ENCODE results near the gene HEXIM2.
A peak's percentile ranks its signal among the peaks of the same experiment; 100 is the strongest.

The HEXIM2 gene

DNA sequence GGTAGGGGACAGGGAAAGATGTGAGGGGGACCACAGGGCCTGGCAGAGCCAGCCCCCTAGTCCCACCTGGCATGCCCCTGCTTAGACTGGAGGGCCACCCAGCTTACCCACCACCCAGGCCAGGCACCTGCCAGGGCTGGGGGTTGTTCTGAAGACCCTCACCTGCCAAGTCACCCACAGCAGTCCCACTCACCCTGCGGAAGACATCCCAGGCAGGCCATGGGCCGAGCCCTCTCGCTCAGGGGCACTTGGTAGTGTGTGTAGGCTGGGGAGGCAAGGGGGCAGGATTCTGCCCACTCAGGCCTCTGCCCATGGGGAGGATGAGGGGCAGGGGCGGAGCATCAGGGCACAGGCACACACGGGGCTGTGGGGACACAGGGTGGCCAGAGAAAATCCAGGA lies 33.3 kb upstream of the HEXIM2 start:
- DNase-seq (ENCODE audit: low spot score), result no peak

DNA sequence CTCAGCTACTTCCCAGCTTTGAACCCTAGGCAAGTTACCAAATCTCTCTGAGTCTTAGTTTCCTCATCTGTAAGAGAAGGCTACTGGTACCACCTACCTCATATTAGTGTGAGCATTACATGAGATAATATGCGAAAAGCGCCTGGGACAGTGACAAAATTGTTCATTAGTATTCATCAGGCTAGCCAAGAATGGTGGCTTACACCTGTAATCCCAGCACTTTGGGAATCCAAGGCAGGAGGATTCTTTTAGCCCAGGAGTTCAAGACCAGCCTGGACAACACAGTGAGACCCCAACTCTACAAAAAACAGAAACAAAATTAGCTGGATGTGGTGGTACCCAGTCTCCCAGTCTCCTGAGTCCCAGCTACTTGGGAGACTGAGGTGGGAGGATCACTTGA lies 32.7 kb upstream of the HEXIM2 start:
- DNase-seq (ENCODE audit: low spot score), result no peak

DNA sequence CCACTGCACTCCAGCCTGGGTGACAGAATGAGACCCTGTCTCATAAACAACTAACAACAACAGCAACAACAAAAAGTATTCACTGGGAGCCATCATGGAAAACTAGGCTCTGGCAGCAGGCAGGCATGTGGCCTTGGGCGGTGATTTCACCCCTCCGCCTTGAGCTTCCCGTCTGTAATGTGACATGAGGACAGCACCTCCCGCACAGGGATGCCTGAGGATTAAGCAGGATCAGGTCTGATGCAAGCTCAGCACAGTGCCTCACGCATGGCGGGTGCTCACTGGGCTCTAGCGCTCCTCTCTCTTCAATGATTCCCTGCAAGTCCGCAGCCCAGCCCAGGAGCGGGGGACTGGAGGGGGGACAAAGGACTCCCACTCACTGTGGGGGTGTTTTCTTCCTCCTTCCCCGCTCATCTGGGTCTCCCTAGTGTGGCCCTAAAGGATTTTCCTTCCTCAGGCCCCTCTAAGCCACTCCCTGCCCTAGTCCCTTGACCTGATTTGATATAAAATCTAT lies 32.2 kb upstream of the HEXIM2 start:
- DNase-seq (ENCODE audit: low spot score), result no peak

DNA sequence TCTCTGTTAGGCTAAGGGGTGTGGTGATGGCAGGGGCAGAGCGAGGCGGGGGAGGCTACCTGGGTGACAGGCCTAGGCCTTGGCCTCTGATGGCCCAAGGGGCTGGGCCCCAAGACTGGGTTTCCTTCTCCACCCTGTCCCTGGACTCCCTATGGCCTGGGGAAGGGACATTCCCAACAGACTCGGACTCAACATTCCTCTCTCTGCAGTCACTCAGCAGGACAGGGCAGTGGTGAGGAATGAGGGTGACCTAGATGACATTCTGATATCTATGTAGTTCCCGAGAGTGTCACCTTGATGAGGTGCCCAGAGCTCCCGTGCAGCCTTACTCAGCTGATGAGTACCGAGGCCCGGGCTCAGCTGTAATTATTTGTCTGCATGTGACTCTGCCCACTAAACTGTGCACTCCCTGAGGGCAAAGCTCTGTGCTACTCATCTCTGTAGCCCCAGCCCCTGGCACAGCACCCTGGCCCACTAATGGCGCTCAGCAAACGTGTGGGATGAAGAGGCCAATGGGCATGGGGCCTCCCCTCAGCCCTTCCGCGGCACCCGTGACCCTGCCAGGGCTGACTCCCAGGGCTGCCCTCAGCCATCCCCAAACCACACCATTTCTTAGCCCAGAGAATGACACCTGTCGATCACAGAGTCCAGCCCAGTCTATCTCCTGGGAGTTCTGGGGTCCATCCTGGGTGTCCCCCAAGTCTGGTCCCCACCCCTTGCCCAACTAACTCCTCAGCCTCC lies 31.6 kb upstream of the HEXIM2 start:
- no peak for DNase-seq (ENCODE audit: low spot score)

DNA sequence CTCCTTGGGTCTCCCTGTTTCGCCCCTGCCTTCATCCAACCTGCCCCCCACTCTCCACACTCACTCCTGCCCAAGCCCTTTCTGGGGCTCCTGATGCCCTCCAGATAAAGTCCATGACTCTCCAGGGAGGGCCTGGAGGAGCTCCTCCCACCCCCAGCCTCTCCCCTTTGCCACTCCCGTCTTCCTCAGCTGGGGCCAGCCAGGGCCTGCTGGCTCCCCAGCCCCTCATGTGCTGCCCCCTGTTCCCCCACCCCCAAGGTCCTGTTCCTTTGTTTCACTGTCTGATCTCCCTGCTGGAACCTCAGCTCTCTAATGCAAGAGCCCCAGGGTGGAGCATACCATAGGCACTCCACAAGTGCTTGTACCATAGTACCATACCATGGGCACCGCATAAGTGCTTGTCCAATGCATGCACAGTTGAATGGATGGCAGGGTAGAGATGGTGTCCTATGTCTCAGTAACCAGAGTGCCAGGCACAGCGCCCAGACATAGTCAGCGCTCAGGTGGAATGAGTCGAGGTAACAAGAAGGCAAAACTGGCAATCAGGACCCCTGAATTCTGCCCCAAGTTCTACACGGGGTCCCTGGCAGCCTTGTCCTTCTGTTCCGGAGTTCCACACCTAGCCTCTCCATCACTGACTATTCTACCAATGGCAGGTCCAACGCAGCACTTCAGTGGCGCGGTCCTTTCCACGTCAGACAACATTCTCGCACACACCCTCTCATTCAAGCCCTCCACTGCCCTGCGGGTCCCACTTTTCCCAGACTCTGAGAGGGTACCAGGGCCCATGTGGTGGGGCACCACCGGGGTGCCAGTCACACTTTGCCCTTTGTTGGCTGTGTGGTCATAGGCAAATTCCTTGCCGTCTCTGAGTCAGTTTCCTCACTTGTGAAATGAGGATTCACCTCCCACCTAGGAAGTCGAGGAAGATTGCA lies 30.7 kb upstream of the HEXIM2 start:
- no peak for DNase-seq (ENCODE audit: low spot score)

DNA sequence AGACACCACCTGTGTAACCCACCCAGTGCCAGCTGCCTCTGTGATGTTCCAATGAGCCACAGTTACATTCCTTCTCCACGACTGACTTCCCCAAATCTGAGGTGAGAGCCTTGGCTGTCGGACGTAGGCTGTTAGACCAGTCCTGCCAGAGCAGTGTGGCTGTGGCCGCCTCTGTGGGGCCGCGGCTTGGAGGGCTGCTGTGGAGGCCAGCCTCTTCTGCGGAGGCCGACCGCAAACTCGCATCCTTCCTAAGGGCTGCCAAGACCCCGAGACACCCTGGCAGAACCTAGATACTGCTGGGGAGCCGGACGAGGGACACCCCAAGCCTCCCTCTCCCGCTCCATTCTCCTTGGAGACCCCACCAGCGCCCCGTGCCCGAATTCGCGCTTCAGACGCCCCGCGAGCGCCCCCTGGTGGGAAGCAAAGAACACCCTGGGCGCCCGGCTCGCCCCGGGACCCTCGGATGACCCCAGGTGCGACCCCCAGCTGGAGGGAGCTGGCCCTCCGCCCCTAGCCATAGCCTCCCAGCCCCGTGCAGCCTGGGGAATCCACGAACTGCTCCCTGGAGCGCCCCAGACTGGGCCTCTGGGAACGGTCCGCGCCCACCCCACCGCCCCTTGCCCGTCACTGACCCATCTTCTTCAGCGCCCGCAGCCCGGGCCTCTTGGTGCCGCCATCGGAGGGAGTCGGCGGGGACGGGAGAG lies 29.9 kb upstream of the HEXIM2 start:
- peak; percentile 39 for DNase-seq (ENCODE audit: low spot score)

DNA sequence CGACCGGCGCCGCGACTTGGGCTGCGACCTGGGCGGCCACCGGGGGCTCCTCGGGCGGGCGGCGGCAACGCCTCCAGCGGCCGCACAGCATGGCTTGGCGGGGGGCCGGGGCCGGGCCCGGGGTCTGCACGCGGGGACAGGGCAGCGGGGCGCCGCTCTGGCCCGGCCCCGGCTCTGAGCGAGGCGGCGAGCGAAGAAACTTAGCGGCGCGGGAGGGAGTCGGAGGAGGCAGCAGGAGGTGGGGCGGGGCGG lies 29.4 kb upstream of the HEXIM2 start, which contains the start of gene PLCD3:
TSS of gene PLCD3 (minus strand) at position 196 of the 252 bp plus-strand sequence. CDS start at position 91, 105 bp downstream.
- no peak for DNase-seq (ENCODE audit: low spot score)

DNA sequence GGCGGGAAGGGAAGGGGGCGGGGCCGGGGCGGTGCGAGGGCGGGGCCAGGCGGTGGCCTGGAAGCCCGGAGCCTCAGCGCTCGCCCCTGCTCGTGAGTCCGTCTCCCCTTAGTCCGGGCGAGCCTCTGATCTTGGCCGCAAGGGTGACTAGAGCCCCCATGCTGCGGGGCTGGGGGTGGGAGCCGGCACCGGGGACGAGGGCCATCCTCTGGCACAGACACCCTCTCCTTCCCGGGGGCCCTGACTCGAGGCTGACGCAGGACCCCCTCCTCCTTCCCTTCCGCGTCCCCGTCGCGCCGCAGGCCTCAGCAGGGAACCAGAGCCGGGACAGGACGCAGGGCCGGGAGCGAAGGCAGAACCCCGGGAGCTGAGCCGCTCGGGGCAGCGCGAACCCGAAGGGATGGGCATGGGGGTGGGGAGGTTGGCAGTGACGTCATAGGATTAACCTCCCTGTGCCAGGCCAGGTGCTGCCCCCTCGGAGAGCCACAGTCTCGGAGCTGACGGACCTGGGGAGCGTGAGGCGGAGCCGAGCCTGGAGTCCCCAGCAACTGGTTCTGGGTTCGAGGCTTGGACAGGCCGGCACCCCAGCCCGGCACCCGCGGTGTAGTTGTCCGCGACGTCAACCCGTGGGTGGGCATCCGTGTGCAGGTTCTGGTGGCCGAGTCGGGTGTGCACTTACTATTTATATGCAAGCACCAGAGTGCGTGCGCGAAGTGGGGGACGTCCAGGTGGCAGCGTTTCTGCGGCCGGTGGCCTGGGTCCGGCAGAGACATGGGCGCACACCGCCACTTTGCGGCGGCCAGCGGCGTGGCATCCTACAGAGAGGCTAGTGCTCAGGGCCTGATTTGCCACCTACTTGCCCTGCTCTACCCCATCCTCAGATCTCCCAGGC lies 28.9 kb upstream of the HEXIM2 start:
- DNase-seq (ENCODE audit: low spot score), result peak; percentile 66

DNA sequence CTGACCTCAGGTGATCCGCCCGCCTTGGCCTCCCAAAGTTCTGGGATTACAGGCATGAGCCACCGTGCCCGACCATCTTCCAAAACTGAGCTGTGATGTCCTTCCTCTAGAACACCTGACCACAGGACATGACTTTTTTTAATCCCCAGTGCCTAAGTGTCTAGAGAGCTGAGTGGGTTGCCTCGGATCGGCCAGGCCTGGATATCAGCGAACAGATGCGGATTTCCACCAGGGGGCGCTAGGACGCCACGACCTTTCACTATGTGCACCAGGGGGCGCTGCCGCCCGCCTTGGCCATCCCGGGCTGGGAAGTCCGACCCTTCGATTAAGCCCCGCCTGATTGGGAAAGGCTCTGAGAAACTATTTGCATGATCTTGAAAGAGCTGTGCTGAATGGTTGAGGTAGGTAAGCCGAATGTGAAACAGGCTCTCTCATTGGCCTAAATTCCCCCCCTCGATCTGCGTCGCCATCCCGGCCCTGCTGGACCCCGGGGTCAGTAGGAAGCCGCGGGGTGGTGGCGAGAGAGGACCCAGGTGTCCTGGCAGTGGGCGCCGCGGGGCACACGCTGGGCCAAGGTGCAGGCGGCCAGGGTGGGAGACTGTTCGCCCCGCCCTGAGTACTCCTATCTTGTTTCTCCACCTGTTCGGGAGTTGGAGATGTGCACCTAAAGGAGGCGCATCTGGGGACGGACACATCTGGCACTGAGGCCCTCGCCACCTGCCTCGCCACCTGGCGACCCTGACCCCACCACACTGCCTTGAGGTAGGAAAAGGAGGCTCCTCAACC lies 26.3 kb upstream of the HEXIM2 start, which contains the start of gene ACBD4:
TSS of gene ACBD4 (plus strand) at position 496 of the 786 bp plus-strand sequence. CDS start 458 bp downstream, outside the sequence.
- DNase-seq (ENCODE audit: low spot score), result peak; percentile 98

DNA sequence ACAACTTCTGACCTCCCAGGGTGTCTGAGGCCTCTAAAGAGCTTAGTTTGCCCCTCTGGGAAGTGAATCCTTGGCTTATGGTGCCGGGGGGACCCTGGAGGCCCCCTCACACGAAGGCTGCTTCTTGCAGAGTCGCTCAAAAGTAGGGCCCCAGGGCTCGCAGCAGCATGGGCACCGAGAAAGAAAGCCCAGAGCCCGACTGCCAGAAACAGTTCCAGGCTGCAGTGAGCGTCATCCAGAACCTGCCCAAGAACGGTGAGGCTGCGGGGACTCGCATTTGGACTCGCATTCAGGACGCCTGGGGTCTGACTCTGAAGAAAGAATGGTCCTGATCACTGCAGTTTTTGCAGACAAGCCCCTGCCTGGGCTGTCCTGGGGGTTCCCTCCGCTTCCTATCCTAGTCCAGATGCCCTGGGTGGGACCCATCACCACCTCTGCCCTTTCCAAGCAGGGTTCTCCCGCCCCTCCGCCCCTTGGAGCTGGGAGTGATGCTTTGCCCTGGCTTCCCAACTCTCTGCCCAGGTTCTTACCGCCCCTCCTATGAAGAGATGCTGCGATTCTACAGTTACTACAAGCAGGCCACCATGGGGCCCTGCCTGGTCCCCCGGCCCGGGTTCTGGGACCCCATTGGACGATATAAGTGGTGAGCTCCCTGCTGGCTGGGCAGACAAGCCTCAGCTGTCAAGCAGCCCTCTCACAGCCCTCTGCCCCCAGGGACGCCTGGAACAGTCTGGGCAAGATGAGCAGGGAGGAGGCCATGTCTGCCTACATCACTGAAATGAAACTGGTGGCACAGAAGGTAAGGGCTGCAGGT lies 25.5 kb upstream of the HEXIM2 start:
- no peak for DNase-seq (ENCODE audit: low spot score)

DNA sequence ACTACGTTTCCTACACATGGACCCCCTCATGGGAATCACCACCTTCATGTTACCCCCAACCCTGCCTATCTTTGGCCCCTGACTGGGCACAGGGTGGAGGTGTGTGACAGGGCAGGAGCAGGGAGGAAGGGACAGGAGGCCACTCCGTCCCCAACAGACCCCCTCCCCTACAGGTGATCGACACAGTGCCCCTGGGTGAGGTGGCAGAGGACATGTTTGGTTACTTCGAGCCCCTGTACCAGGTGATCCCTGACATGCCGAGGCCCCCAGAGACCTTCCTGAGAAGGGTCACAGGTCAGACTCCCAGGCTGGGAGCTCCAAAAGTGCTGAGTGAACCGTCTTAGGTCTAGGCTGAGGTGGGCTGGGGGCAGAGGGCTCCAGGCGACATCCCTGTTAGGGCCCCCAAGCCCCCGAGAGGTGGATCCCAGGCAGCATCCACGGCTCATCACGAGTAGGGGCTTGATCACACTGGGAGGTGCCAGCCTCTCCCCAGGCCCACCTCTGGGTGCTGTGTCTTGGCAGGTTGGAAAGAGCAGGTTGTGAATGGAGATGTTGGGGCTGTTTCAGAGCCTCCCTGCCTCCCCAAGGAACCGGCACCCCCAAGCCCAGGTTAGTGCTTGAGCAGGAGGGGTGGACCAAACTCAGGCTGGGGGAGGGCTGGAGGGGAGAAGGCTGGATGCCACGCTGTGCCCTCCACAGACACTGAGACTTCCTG lies 24.7 kb upstream of the HEXIM2 start:
- no peak for DNase-seq (ENCODE audit: low spot score)

DNA sequence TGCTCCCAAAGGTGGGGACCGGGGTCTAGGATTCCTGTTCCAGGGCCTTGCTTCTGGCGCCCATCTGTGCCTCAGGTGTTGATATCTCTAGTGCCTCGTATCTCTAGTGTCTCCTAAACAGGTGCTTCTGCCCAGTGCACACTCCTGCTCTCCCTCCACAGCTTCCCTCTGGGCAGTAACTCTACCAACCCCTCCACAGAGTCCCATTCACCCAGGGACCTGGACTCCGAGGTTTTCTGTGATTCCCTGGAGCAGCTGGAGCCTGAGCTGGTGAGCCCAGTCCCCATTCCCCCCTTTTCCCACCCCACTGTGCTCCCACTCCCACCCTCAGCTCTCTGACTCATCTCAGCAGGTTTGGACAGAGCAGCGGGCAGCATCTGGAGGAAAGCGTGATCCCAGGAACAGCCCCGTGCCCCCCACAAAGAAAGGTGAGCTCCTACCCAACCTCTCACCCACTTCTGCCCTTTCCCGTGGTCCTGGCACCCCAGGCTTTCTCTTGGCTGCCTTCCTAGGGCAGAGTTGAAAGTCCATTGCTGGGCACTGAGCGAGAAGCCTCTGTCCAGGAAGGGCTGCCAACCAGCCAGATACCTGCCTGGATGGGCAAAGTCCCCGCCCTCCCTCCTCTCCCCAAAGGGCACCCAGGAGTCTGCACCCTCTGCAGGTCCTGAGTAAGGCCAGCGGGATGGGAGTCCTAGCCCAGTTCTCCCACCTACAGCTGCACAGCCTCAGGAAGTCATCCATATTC lies 23.9 kb upstream of the HEXIM2 start:
- no peak for DNase-seq (ENCODE audit: low spot score)

DNA sequence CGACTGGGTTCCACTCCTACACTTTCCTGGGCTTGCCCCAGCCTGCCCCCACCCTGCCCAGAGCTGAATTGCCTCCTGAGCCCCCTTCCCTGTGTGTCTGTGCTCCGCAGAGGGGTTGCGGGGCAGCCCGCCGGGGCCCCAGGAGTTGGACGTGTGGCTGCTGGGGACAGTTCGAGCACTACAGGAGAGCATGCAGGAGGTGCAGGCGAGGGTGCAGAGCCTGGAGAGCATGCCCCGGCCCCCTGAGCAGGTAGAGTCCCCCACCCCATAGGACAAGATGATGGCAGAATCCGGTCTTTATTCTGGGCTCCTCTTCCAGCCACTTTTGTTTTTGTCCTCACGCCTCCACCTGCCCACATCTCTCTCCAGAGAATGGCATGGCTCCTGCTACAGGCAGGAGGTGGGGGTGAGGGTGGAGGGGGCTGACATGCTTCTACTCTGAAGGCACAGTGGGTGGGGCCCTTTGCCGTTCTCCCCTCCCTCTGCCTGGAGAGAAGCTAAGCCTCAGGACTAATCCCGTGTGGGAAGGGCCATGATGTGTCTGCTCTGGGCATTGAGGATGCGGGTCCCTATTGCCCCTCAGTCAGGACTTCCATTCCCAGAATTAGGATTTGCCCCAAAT lies 22.7 kb upstream of the HEXIM2 start:
- no peak for DNase-seq (ENCODE audit: low spot score)

DNA sequence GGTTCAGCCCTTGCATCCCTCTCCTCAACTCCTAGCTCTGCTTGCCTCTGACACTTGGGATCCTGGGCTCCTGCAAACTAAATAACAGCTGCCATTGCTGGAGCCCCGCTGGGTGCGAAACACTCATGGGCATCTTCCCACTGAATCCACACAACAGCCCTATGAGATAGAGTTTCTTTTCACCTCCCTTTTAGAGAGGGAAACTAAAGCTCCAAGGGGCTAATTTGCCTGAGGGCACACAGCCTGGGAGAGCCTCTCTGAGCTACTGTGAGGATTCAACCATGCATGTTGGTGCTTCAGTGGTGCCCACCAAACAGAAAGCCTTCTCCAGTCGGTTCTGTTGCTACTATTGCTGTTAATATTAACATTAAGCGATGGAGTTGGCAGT lies 22.1 kb upstream of the HEXIM2 start:
- DNase-seq (ENCODE audit: low spot score), result no peak

DNA sequence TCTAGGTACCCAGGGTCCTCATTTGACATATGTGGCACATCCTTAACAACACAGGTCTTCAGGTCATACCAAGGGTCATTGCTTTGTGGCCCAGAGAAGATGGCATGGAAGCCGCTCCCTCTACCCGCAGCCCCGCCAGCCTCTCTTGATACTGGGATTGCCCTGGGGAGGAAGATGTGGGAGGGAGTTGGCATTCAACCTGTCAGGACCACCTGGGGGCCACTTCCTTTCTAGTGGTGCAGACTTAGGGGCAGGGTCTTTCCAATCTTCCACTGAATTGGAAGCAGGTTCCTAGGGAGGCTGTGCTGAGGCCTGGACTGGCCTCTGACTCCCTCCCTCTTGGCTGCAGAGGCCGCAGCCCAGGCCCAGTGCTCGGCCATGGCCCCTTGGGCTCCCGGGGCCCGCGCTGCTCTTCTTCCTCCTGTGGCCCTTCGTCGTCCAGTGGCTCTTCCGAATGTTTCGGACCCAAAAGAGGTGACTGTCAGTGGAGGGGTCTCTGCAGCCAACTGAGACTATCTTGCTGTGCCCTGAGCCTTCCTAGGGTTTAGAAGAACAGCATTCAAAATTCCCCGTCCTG lies 18.5 kb upstream of the HEXIM2 start:
- no peak for DNase-seq (ENCODE audit: low spot score)

DNA sequence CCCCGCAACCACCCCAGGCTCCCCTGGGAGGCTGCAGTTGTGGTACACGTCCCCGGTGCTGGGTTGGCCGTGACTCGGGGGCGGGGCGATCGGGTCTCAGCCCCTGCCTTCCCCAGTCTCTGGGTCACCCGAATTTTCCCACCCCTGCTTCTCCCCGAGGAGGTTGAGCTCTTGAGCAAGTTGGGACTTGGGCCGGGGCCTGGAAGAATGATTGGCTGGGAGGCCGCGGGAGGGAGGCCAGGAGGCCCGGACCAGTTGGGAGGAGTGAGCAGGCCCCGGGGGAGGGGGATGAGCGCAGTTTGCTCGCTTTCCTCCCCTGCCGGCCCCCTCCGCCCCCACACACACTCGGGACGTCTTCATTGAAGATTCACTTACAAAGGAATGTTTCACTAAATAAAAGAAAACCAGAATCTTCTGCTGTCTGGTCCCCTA lies 17.9 kb upstream of the HEXIM2 start:
- no peak for DNase-seq (ENCODE audit: low spot score)

Data from CD4-positive, alpha-beta T cell treated with Interleukin-2 at 100 ng/mL for 4 hours (primary cell).